NT2/D1 (cell line): ENCODE data around the gene ADGRL4.

Source experiments
- SUZ12 ChIP-seq: IDR thresholded peaks from 2 replicates; pipeline ENCODE4 v1.6.1; 2011; ENCODE audit not compliant: insufficient read length, insufficient read depth; ENCODE audit errors: extremely low read depth
- YY1 ChIP-seq: IDR thresholded peaks from 2 replicates; pipeline ENCODE4 v1.6.1; 2011; ENCODE audit not compliant: insufficient read length, insufficient read depth
- ZNF274 ChIP-seq: IDR thresholded peaks from 2 replicates; pipeline ENCODE4 v1.6.1; 2011; ENCODE audit warnings: mild to moderate bottlenecking, low read depth, low read length

DNA sequence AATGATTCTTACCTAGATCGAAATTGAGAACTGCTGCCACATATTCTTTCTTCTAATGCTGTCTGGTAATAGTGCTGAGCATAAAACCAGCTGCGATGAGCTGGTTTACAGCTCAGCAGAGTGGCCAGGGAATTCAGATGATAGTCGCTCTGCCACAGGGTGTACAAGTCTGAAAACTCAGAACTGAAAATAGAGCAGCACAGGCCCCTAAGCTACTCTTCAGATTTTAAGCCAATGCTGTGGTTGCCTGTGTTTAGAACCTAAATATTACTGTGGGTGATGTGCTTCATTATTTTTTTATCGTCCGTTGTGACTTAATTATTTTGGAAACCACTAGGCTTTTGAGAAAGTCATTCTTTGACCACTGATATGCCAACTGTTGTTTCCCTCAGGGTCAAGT lies 152.0 kb downstream of the ADGRL4 start:
- no peak for TF ChIP-seq YY1
- no peak for TF ChIP-seq ZNF274
- TF ChIP-seq SUZ12 = no peak
